Esophagus mucosa (tissue), 1 donor: ENCODE measurements around the gene TOLLIP. TPM values are rescaled to one million over a fixed set of nuclear protein-coding genes. Genes with fewer than 3 reads are reported as not detected.

Experiments used
- ATAC-seq: fragments of 200-7000 bp; cut with Tn5 transposase; one replicate; pipeline ENCODE4 v1.9.1; 2020
- total RNA-seq: library from RNA; stranded (reverse); gene quantifications from one replicate; pipeline ENCODE4 v1.2.4, GENCODE V29; 2023
- donor health status: DM: yes; HTN: yes; CAD: no.

The TOLLIP gene
- total RNA-seq, 1 donor from 2014 or later = 118 TPM

GRCh38 chr11:1230456-1231395, 78.7 kb downstream of the TOLLIP start:
- no peak for ATAC-seq

DNA sequence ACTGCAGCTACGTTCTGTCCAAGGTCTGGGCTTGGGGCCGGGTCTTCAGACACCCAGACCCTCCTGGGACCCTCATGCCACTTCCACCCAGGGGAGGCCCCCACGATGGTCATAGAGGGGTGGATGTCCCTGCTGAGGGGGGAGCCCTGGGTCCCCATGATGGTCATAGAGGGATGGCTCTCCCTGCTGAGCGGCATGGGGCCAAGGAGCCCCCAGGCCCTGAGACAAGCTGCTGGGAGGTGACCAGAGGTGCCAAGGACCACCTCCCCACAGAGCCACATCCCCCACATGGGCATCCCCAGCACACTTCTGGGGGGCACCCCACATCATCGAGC, 79.3 kb downstream of the TOLLIP start:
- ATAC-seq = no peak

GRCh38 chr11:1229471-1230120, 79.8 kb downstream of the TOLLIP start:
- no peak for ATAC-seq

DNA sequence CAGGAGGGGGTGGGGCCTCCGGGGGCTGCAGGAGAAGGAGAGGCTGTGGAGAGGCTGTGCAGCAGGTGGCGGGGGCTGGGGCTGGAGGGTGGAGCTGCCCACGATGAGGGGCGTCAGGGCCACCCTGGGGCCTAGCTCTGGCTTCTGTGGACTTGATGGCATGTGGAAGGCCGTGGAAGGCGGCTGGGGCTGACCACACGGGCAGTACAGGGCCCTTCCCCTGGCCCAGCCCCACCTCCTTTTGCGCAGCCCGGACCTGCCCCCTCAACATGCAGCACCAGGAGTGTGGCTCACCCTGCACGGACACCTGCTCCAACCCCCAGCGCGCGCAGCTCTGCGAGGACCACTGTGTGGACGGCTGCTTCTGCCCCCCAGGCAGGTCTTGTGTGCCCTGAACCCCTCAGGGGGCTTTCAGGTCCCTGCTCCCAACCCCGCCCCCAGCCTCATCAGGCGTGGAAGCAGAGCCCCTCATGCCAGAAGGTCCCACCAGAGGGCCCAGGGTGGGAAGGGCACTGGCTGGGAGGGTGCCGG, 80.4 kb downstream of the TOLLIP start:
- no peak for ATAC-seq

DNA sequence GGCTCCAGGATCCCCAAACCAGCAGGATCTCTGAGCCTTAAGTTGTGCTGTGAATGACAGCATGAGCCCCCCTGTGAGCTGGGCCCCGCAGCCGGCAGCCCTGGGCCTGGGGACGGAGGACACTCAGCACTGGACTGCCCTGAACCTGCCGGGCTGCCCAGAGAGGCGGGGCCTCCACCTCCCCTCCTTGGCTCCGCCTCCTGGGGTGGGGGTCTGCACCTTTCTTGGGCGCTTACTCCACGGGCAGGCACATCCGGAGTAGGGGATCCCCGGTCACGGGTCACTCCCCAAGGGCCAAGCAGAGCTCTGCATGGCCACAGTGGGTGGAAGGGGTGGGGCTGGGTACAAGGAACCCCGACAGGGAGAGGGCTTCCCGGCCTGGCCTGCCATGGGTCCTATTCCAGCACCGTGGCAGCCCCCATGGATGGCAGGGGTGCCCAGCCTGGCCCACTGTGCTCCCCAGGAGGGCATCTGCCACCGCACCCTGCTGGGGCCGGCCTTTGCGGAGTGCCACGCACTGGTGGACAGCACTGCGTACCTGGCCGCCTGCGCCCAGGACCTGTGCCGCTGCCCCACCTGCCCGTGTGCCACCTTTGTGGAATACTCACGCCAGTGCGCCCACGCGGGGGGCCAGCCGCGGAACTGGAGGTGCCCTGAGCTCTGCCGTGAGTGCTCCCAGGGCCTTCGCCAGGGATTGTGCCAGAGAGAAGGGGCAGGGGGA, 81.2 kb downstream of the TOLLIP start:
- no peak for ATAC-seq

GRCh38 chr11:1227551-1228100, 81.8 kb downstream of the TOLLIP start:
- ATAC-seq = no peak

DNA sequence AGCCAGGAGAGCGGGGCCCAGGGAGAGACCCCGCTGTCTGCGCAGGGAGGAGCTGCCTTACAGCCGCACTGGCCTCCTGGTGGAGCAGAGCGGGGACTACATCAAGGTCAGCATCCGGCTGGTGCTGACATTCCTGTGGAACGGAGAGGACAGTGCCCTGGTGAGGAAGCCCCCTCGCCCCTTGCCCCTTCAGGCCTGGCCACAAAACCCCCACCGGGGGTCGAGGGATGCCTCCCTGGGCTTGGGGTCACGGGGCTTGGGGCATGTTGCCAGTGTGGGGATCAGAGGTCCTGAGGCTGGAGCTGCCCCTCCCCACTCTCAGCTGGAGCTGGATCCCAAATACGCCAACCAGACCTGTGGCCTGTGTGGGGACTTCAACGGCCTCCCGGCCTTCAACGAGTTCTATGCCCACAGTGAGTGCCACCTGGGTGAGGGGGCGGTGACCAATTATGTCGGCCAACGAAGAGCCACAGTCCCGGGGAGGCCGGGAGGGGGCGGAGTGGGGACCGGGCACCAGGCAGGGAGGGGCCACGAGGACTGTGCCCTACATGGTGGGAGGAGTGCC, 82.4 kb downstream of the TOLLIP start:
- no peak for ATAC-seq

DNA sequence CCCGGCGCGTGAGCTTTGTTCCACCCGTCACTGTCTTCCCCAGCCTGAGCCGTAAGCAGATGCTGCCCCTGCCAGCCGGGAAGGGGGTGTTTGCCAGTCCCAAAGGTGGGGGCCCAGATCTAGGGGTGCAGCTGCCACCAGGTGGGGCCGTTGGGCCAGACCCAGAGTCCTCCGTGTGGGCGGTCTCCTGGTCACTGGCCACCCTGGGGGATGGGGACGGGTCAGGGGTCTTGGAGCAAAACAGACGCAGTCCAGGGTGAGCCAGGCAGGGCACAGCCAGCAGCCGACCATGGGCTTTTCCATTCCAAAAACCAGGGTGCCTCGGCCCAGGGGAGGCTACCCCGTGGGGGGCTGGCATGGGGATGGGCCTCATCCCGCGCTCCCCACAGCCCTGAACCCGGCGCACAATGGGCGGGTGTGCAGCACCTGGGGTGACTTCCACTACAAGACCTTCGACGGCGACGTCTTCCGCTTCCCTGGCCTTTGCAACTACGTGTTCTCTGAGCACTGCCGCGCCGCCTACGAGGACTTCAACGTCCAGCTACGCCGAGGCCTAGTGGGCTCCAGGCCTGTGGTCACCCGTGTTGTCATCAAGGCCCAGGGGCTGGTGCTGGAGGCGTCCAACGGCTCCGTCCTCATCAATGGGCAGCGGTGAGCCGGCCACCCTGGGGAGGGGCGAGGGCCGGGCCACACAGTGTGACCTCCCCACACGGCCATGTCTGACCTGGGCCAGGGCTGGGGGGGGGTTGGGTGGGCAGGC, 83.0 kb downstream of the TOLLIP start:
- ATAC-seq = no peak

GRCh38 chr11:1225386-1226225, 83.8 kb downstream of the TOLLIP start:
- no peak for ATAC-seq

- no peak for ATAC-seq
Observed at GRCh38 chr11:1224491-1225385, 84.7 kb downstream of the TOLLIP start.

Other genes with a start within 250 kb of the TOLLIP start
- 0.08 TPM for gene MUC2, start 234.8 kb downstream of the TOLLIP start, total RNA-seq
- not detected for gene MUC5AC, start 151.7 kb downstream of the TOLLIP start, total RNA-seq
- gene MUC5B, start 86.6 kb downstream of the TOLLIP start, total RNA-seq = 16.0 TPM
- gene BRSK2, start 80.3 kb upstream of the TOLLIP start, total RNA-seq = 0.08 TPM
- gene MOB2, start 177.1 kb upstream of the TOLLIP start, total RNA-seq = 32.1 TPM